Erythroblast (primary cell): Measurements from ENCODE around the gene ANKRD39.

ENCODE experiments used
- GATA1 ChIP-seq: IDR thresholded peaks from 2 replicates; pipeline ENCODE4 v1.6.1; 2011; ENCODE audit warnings: low read depth, mild to moderate bottlenecking, control low read depth, low read length, moderate library complexity
- POLR2A ChIP-seq: IDR thresholded peaks from 2 replicates; pipeline ENCODE4 v1.6.1; 2011; ENCODE audit warnings: mild to moderate bottlenecking, low read length

DNA sequence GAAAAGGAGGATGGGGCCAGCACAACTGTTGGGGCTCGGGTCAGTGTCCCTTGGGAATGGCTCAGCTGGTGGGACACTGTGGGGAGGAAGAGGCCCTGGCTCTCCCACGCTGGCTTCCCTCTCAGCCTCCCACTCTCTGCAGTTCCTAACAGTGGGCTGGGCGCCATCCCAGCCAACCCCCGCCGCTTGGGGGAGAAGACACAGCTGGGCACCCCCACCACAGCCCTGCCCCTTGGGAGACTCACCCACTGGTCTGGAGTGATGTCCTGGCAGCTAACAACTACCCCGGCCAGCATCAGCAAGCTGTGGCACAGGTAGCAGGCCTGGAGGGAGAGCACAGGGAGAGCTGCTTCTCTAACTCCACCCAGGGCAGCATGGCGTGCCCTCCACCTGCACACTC, 20.4 kb upstream of the ANKRD39 start:
- TF ChIP-seq POLR2A: no peak
- TF ChIP-seq GATA1: no peak
